Right lobe of liver (tissue), 4 donors: ENCODE data around the gene GMDS.

ENCODE experiments used
- CTCF ChIP-seq, 4 donors: fragments of 200-600 bp in 3 of 4; fragments of 450-650 bp in 1 of 4; IDR thresholded peaks; one replicate each; pipeline versions ENCODE4 v1.5.1 to v1.8.0; 2016 to 2022; ENCODE audit warnings: antibody characterized with exemption in 4 of 4, mild to moderate bottlenecking in 2 of 4
- POLR2A ChIP-seq: fragments of 450-650 bp; IDR thresholded peaks from one replicate; pipeline ENCODE4 v1.6.1; 2017; ENCODE audit warnings: antibody characterized with exemption, mild to moderate bottlenecking
- donor health status: DM: no; HTN: no; CAD: no.
- donor health status: DM: no; HTN: no; CAD: no.
- donor health status: DM: no; HTN: yes; CAD: no.

- TF ChIP-seq CTCF (IDR thresholded peaks at IDR 0.05) (no peak), POLR2A (no peak)
Measured at GRCh38 chr6:2053691-2054090, 191.7 kb downstream of the GMDS start.
